GM10248 (cell line): ENCODE data around the gene ACP2.
A peak's percentile ranks its signal among the peaks of the same experiment; 100 is the strongest.

Source experiments
- CTCF ChIA-PET: fragments of 300-600 bp; sonication (Branson Sonifier 250); formaldehyde crosslinking; extraction: SDS; loops from one replicate; lab custom pipeline; 2021; ENCODE audit warnings: antibody characterized with exemption; lab: Yijun Ruan, JAX
- POLR2A ChIA-PET: fragments of 350-650 bp; sonication (Branson Sonifier 250); formaldehyde crosslinking; extraction: SDS; loops from one replicate; lab custom pipeline; 2020; ENCODE audit warnings: antibody characterized with exemption; lab: Yijun Ruan, JAX
- DNase-seq: peaks from one replicate; pipeline ENCODE4 v3.0.0; 2012; ENCODE audit errors: extremely low spot score
- TF ChIP-seq, protein P1 (sequence below): IDR thresholded peaks from 2 replicates; pipeline ENCODE4 v1.5.1; 2012; ENCODE audit warnings: mild to moderate bottlenecking, low read depth; ENCODE audit errors: extremely low read depth, missing control alignments, control extremely low read depth

Gene ACP2, protein sequence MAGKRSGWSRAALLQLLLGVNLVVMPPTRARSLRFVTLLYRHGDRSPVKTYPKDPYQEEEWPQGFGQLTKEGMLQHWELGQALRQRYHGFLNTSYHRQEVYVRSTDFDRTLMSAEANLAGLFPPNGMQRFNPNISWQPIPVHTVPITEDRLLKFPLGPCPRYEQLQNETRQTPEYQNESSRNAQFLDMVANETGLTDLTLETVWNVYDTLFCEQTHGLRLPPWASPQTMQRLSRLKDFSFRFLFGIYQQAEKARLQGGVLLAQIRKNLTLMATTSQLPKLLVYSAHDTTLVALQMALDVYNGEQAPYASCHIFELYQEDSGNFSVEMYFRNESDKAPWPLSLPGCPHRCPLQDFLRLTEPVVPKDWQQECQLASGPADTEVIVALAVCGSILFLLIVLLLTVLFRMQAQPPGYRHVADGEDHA

DNA sequence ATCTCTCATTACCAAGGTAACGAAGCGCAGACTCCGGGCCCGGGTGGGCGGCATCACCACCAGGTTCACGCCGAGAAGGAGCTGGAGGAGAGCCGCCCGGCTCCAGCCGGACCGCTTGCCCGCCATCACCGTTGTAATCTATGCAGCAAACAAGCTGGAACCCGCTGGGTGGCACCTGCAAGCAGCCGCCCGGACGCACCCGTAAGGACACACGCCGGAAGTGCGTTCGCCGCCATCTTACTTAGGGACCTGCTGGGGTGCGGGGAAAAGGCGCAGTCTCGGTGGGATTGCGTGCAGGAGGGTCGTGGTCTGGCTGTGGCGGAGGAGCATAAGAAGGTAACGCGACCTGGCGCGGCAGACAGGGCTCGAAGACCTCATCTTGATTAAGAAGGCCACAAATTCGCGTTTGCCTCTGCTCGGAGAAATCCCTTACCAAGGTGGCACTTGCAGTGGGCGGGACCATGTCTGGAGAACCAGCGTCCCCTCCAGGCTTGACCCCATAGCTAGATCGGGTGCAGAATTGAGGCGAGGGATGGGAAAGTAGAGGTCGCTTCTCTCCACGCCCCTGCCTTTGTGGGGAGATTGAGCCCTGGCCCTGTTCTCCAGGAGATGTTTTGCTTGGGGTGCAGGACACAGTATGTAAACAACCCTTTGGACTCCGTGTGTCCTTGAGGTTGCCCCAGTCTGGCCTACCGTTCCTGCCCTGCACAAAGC is at the start of gene ACP2:
ACP2 (minus strand) TSS at position 151 of the 714 bp plus-strand sequence; CDS start at position 126, 25 bp downstream.
- TF ChIP-seq, protein P1, sequence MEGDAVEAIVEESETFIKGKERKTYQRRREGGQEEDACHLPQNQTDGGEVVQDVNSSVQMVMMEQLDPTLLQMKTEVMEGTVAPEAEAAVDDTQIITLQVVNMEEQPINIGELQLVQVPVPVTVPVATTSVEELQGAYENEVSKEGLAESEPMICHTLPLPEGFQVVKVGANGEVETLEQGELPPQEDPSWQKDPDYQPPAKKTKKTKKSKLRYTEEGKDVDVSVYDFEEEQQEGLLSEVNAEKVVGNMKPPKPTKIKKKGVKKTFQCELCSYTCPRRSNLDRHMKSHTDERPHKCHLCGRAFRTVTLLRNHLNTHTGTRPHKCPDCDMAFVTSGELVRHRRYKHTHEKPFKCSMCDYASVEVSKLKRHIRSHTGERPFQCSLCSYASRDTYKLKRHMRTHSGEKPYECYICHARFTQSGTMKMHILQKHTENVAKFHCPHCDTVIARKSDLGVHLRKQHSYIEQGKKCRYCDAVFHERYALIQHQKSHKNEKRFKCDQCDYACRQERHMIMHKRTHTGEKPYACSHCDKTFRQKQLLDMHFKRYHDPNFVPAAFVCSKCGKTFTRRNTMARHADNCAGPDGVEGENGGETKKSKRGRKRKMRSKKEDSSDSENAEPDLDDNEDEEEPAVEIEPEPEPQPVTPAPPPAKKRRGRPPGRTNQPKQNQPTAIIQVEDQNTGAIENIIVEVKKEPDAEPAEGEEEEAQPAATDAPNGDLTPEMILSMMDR, result peak; percentile 58
- peak; percentile 88 for DNase-seq
- ChIA-PET POLR2A (interaction anchor here (0.6 to 1.8 kb wide), 8 partner anchors 10 to 167 kb away, joined by 3 to 7 read pairs (median 4); no protein-coding TSS in a partner anchor), CTCF (interaction anchor here (0.7 to 5.8 kb wide), 14 partner anchors 10 to 605 kb away, joined by 3 to 57 read pairs (median 4); partner anchors contain the start of genes ARFGAP2, DDB2 and NR1H3)

DNA sequence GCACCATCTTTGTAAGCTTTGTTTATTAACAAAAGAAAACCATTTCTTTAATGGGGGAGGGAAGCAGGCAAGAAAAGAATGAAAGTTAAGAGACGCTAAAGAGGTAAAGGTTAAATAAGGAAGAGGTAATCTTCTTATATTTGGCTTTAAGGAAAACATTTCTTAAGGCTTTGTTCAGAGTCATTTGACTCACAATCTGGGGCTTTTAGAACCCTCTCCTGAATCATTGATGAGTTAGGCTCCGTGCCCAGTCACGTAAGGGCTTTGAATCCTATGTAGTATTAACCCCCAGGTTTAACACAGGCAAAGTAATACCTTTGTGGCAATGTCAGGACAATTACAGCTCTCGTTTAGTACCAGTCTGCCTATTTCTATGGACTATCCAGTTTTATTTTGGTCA is 47.4 kb upstream of the ACP2 start:
- TF ChIP-seq, protein P1, result no peak
- POLR2A ChIA-PET, result no interaction called here
- CTCF ChIA-PET, result interaction anchor here (0.7 to 1.1 kb wide), 2 partner anchors 22 to 25 kb away, joined by 3 to 4 read pairs; no protein-coding TSS in a partner anchor
- DNase-seq, result no peak

DNA sequence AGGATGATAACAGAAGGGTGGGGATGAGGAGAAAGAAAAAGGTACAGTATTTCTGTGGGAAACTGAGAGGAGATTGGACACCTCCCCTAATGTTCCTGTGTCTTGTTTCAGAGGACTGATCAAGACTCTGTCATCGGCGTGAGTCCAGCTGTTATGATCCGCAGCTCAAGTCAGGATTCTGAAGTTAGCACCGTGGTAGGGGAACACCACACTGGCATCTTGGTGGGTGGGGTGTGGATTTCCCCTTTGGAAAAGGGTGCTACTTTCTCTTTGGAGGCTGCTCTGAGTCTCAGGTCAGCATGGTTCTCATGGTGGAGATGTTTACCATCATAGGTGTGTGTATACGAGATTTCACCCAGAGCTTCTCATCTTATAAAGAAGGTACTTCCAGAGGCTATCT is 46.8 kb upstream of the ACP2 start:
- TF ChIP-seq, protein P1, result no peak
- CTCF ChIA-PET, result interaction anchor here (0.7 to 1.1 kb wide), 3 partner anchors 15 to 26 kb away, joined by 3 to 4 read pairs (median 3); no protein-coding TSS in a partner anchor
- no peak for DNase-seq
- POLR2A ChIA-PET, result no interaction called here

DNA sequence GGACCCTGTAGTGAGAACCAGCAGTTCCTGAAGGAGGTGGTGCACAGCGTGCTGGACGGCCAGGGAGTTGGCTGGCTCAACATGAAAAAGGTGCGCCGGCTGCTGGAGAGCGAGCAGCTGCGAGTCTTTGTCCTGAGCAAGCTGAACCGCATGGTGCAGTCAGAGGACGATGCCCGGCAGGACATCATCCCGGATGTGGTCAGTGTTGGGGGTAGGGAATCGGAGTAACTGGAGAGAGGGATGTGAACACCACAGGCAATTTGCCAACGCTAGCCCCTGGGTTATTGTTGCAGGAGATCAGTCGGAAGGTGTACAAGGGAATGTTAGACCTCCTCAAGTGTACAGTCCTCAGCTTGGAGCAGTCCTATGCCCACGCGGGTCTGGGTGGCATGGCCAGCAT is 41.2 kb upstream of the ACP2 start:
- TF ChIP-seq, protein P1, result no peak
- CTCF ChIA-PET, result interaction anchor here (1.2 kb wide), 1 partner anchor 16 kb away, joined by 3 read pairs; no protein-coding TSS in a partner anchor
- no peak for DNase-seq
- POLR2A ChIA-PET, result no interaction called here

DNA sequence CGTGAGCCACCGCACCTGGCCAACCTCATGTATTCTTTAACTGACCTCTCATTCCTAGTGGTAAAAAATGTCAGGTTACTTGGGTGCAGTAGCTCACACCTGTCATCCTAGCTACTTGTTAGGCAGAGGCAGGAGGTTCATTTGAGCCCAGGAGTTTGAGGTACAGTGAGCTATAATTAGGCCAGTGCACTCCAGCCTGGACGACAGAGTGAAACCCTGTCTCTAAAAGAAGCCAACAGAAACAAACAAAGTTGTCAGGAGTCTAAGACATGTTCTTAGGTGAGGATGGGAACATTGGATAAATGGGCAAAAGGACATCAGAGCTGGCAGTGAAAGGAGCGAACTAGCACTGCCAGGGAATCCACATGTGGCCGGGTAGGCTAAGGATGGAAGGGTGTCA is 39.5 kb upstream of the ACP2 start:
- ChIA-PET CTCF (no interaction called here), POLR2A (no interaction called here)
- DNase-seq, result no peak
- TF ChIP-seq, protein P1, result no peak
